Endothelial cell (in vitro differentiated cells): ENCODE results near the gene MTA1. TPM values are rescaled to one million over a fixed set of nuclear protein-coding genes. Genes with fewer than 3 reads are reported as not detected.

ENCODE experiments used
- DNase-seq: peaks from one replicate; pipeline ENCODE4 v3.0.0; 2021; ENCODE audit warnings: low spot score
- H3K27ac Mint-ChIP-seq: one replicate; pipeline ENCODE4 v1.8.0; 2021; ENCODE audit warnings: mixed read lengths, inconsistent platforms; ENCODE audit not compliant: unreplicated experiment
- H3K27me3 Mint-ChIP-seq: one replicate; pipeline ENCODE4 v1.8.0; 2021; ENCODE audit warnings: mild to moderate bottlenecking, moderate library complexity, mixed read lengths, inconsistent platforms; ENCODE audit not compliant: unreplicated experiment
- H3K36me3 Mint-ChIP-seq: one replicate; pipeline ENCODE4 v1.8.0; 2021; ENCODE audit warnings: mild to moderate bottlenecking, low read depth, mixed read lengths, inconsistent platforms; ENCODE audit not compliant: unreplicated experiment
- H3K4me1 Mint-ChIP-seq: one replicate; pipeline ENCODE4 v1.8.0; 2021; ENCODE audit warnings: mild to moderate bottlenecking, mixed read lengths, inconsistent platforms; ENCODE audit not compliant: unreplicated experiment
- H3K4me3 Mint-ChIP-seq: one replicate; pipeline ENCODE4 v1.8.0; 2021; ENCODE audit warnings: mild to moderate bottlenecking, mixed read lengths, inconsistent platforms; ENCODE audit not compliant: unreplicated experiment
- H3K9me3 Mint-ChIP-seq: one replicate; pipeline ENCODE4 v1.8.0; 2021; ENCODE audit warnings: mixed read lengths, inconsistent platforms; ENCODE audit not compliant: unreplicated experiment
- total RNA-seq: library from RNA; stranded (reverse); fragmentation: NEBNext Ultra II Directional; extraction: Animal tissue kit (Norgen Biotek cat#: 25700); gene quantifications from one replicate; pipeline ENCODE4 v1.2.1, GENCODE V29; 2021; ENCODE audit not compliant: unreplicated experiment
- TF ChIP-seq, protein P1 (sequence below): fragments of 200-600 bp; sonication (generic); IDR thresholded peaks from one replicate; pipeline ENCODE4 v1.5.0; 2021; ENCODE audit warnings: antibody characterized with exemption; ENCODE audit not compliant: unreplicated experiment

MTA1 gene
- total RNA-seq, 1 donor from 2014 or later = 150 TPM

DNA sequence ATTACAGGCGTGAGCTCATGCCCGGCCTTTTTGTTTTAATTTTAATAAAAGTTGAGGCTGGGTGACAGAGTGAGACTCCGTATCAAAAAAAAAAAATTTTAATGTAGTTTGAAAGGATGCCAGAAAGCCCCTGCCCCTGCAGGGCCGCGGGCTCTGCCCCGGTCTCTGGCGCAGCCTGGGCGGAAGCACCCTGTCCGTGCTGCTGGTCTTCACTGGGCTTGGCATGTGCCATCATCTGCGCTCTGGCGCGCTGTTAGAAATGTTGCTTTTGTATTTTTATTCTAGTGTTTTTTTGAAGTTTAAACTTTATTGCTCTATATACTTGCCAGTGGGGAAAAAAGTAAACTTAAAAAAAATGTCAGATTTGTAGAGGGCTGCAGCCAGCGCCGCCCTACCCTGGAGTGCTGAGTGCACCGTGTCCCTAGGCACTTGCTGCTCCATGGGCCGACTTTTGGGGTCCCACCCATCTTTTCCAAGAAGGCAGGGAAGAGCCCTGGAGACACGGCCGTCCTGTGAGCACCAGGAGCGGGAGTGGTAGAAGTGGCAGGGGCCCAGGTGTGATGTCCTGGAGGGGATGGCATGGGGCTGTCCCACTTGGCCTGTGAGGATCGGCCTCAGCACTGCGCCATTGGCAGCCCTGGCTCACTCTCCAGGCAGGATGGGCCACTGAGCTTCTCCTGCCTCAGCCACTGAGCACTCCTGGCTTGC lies 4.0 kb downstream of the MTA1 start:
- Mint-ChIP-seq H3K4me3 (no peak overlapping the region), H3K4me1 (peaks cover 5% of the 10 kb centered on the region), H3K27me3 (peaks cover 11% of the 10 kb centered on the region), H3K9me3 (no peaks in the 10 kb centered on the region), H3K36me3 (peaks cover 11% of the 10 kb centered on the region), H3K27ac (no peak overlapping the region)
- TF ChIP-seq, protein P1, sequence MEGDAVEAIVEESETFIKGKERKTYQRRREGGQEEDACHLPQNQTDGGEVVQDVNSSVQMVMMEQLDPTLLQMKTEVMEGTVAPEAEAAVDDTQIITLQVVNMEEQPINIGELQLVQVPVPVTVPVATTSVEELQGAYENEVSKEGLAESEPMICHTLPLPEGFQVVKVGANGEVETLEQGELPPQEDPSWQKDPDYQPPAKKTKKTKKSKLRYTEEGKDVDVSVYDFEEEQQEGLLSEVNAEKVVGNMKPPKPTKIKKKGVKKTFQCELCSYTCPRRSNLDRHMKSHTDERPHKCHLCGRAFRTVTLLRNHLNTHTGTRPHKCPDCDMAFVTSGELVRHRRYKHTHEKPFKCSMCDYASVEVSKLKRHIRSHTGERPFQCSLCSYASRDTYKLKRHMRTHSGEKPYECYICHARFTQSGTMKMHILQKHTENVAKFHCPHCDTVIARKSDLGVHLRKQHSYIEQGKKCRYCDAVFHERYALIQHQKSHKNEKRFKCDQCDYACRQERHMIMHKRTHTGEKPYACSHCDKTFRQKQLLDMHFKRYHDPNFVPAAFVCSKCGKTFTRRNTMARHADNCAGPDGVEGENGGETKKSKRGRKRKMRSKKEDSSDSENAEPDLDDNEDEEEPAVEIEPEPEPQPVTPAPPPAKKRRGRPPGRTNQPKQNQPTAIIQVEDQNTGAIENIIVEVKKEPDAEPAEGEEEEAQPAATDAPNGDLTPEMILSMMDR = no peak
- no peak for DNase-seq

GRCh38 chr14:105424861-105425260 lies 5.2 kb downstream of the MTA1 start:
- H3K9me3 Mint-ChIP-seq = no peaks in the 10 kb centered on the region
- no peak overlapping the region for H3K27ac Mint-ChIP-seq
- peaks cover 11% of the 10 kb centered on the region for H3K27me3 Mint-ChIP-seq
- peaks cover 11% of the 10 kb centered on the region for H3K36me3 Mint-ChIP-seq
- H3K4me3 Mint-ChIP-seq = no peak overlapping the region
- TF ChIP-seq, protein P1 = no peak
- peaks cover 3% of the 10 kb centered on the region for H3K4me1 Mint-ChIP-seq
- no peak for DNase-seq

GRCh38 chr14:105425823-105426247 lies 6.2 kb downstream of the MTA1 start:
- no peak overlapping the region for H3K4me3 Mint-ChIP-seq
- H3K27me3 Mint-ChIP-seq = peaks cover 11% of the 10 kb centered on the region
- H3K9me3 Mint-ChIP-seq = no peaks in the 10 kb centered on the region
- H3K36me3 Mint-ChIP-seq = peaks cover 11% of the 10 kb centered on the region
- DNase-seq = no peak
- H3K27ac Mint-ChIP-seq = no peak overlapping the region
- TF ChIP-seq, protein P1 = no peak
- H3K4me1 Mint-ChIP-seq = peaks cover 1% of the 10 kb centered on the region

DNA sequence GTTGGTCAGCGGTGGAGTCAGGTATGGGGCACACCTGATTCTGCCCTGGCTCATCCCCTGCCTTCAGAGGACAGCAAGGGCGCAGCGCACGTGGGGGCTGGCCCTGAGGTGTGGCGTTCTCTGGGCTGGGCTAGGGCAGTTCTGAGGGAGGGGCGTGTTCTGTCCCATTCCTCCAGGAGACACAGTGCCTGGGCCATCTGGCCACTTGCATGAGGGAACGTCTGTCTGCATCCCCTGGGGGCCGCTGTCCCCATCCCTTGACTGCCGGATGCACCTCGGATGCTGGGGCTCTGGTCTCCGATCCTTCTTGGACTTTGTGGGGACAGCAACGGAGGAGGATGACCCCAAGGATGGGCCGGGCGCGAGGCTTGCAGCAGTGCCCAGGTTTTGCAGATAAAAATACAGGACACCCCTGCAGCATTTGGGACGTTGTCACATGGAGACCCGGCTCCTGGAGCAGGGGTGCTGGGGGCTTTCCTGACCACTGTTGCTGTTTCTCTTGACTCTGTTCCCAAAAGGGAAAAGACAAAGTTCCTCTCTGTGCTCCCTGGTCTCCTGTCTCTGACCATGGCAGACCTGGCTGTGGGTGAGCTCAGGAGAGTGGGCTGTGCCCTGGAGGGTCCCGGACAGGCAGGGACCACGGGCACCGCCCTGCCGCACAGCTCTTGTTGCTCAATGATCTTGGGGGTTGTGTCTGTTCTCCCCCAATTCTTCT lies 6.9 kb downstream of the MTA1 start:
- no peak for DNase-seq
- no peaks in the 10 kb centered on the region for H3K9me3 Mint-ChIP-seq
- H3K27me3 Mint-ChIP-seq = peaks cover 10% of the 10 kb centered on the region
- no peak overlapping the region for H3K27ac Mint-ChIP-seq
- H3K4me1 Mint-ChIP-seq = no peaks in the 10 kb centered on the region
- H3K36me3 Mint-ChIP-seq = peaks cover 11% of the 10 kb centered on the region
- TF ChIP-seq, protein P1 = no peak
- H3K4me3 Mint-ChIP-seq = peak overlapping the region; percentile 56

DNA sequence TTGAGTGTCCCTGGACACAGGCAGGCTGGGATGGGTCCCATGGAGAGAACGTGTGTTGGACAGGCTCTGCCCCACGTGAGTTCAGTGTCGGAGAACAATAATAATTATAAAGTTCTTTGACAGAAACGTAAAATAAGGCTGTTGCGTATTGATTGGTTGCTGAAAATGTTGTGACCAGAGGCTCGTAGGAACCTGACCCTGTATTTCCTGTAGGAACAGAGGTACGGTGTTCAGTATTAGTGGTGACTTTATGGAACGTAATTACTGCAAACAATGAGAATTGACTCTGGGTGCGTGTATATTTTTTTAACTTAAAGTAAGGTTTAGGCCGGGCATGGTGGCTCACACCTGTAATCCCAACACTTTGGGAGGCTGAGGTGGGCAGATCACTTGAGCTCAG lies 7.8 kb downstream of the MTA1 start:
- TF ChIP-seq, protein P1 = no peak
- Mint-ChIP-seq H3K27ac (no peak overlapping the region), H3K9me3 (no peaks in the 10 kb centered on the region), H3K36me3 (peaks cover 11% of the 10 kb centered on the region), H3K4me3 (peak overlapping the region; percentile 56), H3K4me1 (no peaks in the 10 kb centered on the region), H3K27me3 (peaks cover 8% of the 10 kb centered on the region)
- no peak for DNase-seq
